Measurements from ENCODE around the gene CADM1. TPM values are rescaled to one million over a fixed set of nuclear protein-coding genes. Genes with fewer than 3 reads are reported as not detected.

The CADM1 gene
- total RNA-seq, 1 donor from 2014 or later, result 150 TPM

DNA sequence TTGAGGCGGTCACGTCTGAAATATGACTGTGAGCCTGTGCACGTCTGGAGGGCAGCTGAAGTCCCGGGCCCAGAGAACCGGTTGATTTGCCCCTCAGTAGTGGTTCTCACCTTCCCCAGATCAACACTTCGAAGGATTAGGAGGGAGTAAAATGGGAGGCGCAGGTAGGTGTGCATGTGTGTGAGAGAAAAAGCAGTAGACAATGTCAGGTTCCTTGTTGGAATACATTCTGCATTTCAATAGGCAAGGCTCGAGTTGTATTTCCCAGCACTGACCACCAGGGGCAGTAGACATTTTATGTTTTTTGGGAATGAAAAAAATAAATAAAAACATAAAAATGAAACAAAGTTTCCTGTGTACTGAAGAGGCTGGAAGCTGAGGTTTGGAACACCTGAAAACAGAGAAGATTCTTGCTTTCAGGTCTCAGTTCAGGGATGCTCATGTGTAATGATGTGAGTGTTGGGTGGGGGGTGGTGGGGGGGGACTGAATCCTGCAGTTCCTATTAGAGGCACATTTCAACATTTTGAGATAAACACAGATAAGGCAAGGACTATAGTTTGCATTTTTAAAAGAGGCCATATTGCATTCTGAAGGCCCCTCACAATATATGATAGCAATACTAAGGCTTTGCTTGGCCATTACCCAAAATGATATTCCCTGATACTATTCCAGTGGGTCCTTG lies 333.9 kb downstream of the CADM1 start:
- H3K27ac Mint-ChIP-seq, result no peak overlapping the region
- peaks cover 12% of the 10 kb centered on the region for H3K36me3 Mint-ChIP-seq
- TF ChIP-seq, protein P1, sequence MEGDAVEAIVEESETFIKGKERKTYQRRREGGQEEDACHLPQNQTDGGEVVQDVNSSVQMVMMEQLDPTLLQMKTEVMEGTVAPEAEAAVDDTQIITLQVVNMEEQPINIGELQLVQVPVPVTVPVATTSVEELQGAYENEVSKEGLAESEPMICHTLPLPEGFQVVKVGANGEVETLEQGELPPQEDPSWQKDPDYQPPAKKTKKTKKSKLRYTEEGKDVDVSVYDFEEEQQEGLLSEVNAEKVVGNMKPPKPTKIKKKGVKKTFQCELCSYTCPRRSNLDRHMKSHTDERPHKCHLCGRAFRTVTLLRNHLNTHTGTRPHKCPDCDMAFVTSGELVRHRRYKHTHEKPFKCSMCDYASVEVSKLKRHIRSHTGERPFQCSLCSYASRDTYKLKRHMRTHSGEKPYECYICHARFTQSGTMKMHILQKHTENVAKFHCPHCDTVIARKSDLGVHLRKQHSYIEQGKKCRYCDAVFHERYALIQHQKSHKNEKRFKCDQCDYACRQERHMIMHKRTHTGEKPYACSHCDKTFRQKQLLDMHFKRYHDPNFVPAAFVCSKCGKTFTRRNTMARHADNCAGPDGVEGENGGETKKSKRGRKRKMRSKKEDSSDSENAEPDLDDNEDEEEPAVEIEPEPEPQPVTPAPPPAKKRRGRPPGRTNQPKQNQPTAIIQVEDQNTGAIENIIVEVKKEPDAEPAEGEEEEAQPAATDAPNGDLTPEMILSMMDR (conservative IDR thresholded peaks at IDR 0.05), result peak; percentile 85
- H3K9me3 Mint-ChIP-seq, result no peaks in the 10 kb centered on the region
- H3K4me3 Mint-ChIP-seq, result no peak overlapping the region
- DNase-seq (ENCODE audit: extremely low spot score, unreplicated experiment), result no peak
- H3K27me3 Mint-ChIP-seq, result peaks cover 13% of the 10 kb centered on the region
- peaks cover 40% of the 10 kb centered on the region for H3K4me1 Mint-ChIP-seq (ENCODE audit: unreplicated experiment)

DNA sequence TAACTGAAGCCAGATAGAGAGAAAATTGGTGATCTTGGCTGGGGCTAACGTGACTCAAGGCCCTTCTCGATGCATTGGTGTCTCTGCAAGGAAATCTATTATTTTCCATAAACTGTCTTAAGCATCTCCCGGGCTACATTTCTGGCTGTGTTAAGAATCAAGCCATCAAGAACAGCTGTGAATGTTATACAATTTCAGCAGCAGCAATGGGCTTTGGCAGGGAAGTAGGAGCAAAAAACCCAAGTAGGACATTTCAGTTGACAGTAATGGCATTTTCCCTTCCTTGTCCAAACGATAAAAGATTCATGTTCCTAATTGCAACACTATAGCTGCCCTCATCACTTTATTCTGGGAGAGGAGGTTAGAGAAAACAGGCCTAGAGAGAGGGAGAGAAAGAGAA lies 335.0 kb downstream of the CADM1 start:
- Mint-ChIP-seq H3K4me1 (ENCODE audit: unreplicated experiment) (peaks cover 40% of the 10 kb centered on the region), H3K27ac (no peak overlapping the region), H3K4me3 (no peak overlapping the region), H3K9me3 (no peaks in the 10 kb centered on the region), H3K27me3 (peaks cover 13% of the 10 kb centered on the region), H3K36me3 (peaks cover 5% of the 10 kb centered on the region)
- TF ChIP-seq, protein P1 (conservative IDR thresholded peaks at IDR 0.05), result no peak
- no peak for DNase-seq (ENCODE audit: extremely low spot score, unreplicated experiment)

DNA sequence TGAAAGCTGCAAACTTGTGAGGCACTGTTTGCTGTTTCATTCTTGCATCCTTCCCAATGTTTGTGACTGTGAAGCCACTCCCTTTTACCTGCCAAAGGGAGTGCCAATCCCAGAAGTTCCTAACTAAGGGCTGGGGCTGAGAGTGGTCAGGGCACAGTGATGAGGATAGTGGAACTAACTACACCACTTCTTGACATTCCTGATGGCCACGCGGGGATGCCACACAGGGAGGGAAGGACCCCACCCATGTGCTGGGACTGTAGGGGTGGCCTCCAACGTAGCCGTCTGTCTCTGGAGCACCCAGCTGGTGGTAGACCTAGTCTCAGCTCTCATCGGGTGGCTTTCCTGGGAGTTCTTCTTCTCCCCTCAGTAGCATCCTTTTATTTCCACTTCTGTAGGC lies 335.5 kb downstream of the CADM1 start:
- Mint-ChIP-seq H3K4me3 (no peak overlapping the region), H3K4me1 (ENCODE audit: unreplicated experiment) (peaks cover 46% of the 10 kb centered on the region), H3K27ac (peak overlapping the region; percentile 64), H3K9me3 (no peaks in the 10 kb centered on the region), H3K27me3 (peaks cover 15% of the 10 kb centered on the region), H3K36me3 (peaks cover 5% of the 10 kb centered on the region)
- TF ChIP-seq, protein P1 (conservative IDR thresholded peaks at IDR 0.05), result no peak
- no peak for DNase-seq (ENCODE audit: extremely low spot score, unreplicated experiment)

DNA sequence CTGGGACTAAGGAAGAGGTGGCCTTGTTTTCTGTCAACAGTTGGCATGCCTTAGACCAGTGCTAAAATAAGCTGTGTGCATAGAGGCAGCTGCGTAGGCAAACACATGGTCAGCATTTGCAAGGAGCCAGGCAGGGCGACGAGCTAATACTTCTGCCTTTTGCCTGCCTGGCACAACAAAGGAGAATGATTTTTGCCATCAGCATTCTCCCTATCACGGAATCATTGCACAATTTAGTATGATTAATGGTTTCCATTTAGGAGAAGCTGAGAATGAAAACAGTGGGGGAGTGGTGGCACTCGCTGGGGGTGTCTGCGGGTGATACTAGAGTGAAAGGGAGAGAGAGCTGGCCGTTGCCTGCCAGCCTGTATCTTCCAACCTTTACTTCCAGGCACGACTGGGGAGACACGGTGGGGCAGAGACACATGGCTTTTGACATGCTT lies 336.0 kb downstream of the CADM1 start:
- H3K9me3 Mint-ChIP-seq, result no peaks in the 10 kb centered on the region
- H3K36me3 Mint-ChIP-seq, result peaks cover 5% of the 10 kb centered on the region

DNA sequence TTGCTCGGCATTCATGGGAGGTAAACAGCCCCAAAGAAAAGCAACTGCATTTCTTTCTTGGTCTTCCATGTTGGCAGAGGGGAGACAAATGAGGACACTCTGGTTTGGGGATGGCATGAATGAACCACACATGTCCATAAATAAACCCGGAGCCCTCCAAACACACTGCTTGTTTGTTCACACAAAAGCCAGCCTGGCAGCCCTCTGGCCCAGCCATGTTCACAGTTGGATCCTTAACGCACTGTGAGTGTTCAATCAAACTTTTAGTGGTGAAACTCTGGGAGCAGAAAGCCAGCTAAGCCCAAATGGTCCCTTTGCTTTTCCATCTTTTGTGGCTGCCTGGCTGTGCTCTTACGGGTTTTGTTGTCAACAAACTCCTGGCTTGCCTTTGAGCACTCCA lies 336.8 kb downstream of the CADM1 start:
- TF ChIP-seq, protein P1 (conservative IDR thresholded peaks at IDR 0.05), result no peak
- Mint-ChIP-seq H3K9me3 (no peaks in the 10 kb centered on the region), H3K4me3 (no peak overlapping the region), H3K27me3 (peaks cover 18% of the 10 kb centered on the region), H3K36me3 (no peaks in the 10 kb centered on the region), H3K27ac (no peak overlapping the region), H3K4me1 (ENCODE audit: unreplicated experiment) (peaks cover 48% of the 10 kb centered on the region)
- no peak for DNase-seq (ENCODE audit: extremely low spot score, unreplicated experiment)

More for the DNA sequence above, 336.0 kb downstream of the CADM1 start:
- H3K4me3 Mint-ChIP-seq, result no peak overlapping the region
- DNase-seq (ENCODE audit: extremely low spot score, unreplicated experiment), result no peak
- H3K27me3 Mint-ChIP-seq, result peaks cover 15% of the 10 kb centered on the region
- peaks cover 48% of the 10 kb centered on the region for H3K4me1 Mint-ChIP-seq (ENCODE audit: unreplicated experiment)
- H3K27ac Mint-ChIP-seq, result peak overlapping the region; percentile 64
- TF ChIP-seq, protein P1 (conservative IDR thresholded peaks at IDR 0.05), result no peak
